Brain microvascular endothelial cell (primary cell): ENCODE results near the gene IL1RL2.

Experiments used
- DNase-seq: peaks from one replicate; pipeline ENCODE4 v3.0.0-alpha.2; 2020
- H3K27ac ChIP-seq: fragments of 250-450 bp; sonication (Bioruptor Pico); 2 replicates; pipeline ENCODE4 v1.5.1; 2020; ENCODE audit warnings: mild to moderate bottlenecking, moderate library complexity
- H3K27me3 ChIP-seq: fragments of 250-450 bp; sonication (Bioruptor Pico); replicated peaks from 2 replicates; pipeline ENCODE4 v1.5.1; 2020; ENCODE audit warnings: mild to moderate bottlenecking
- H3K36me3 ChIP-seq: fragments of 250-450 bp; sonication (Bioruptor Pico); replicated peaks from 2 replicates; pipeline ENCODE4 v1.5.1; 2020; ENCODE audit warnings: mild to moderate bottlenecking
- H3K4me3 ChIP-seq: 2 replicates; pipeline ENCODE4 v1.5.1; 2011; ENCODE audit warnings: low read depth, mild to moderate bottlenecking, control low read depth, low read length, moderate library complexity
- in situ Hi-C: cut with HindIII; loops from 2 replicates; pipeline ENCODE4 v1.10.0; 2017; ENCODE audit warnings: low sequenced_read_pairs, low pct_ligation_motif_present
- TF ChIP-seq, protein P1 (sequence below): IDR thresholded peaks from 2 replicates; pipeline ENCODE4 v1.5.1; 2011; ENCODE audit warnings: low read depth, mild to moderate bottlenecking, moderate library complexity, low read length, control low read depth, inconsistent platforms; ENCODE audit errors: missing control alignments

IL1RL2 gene

DNA sequence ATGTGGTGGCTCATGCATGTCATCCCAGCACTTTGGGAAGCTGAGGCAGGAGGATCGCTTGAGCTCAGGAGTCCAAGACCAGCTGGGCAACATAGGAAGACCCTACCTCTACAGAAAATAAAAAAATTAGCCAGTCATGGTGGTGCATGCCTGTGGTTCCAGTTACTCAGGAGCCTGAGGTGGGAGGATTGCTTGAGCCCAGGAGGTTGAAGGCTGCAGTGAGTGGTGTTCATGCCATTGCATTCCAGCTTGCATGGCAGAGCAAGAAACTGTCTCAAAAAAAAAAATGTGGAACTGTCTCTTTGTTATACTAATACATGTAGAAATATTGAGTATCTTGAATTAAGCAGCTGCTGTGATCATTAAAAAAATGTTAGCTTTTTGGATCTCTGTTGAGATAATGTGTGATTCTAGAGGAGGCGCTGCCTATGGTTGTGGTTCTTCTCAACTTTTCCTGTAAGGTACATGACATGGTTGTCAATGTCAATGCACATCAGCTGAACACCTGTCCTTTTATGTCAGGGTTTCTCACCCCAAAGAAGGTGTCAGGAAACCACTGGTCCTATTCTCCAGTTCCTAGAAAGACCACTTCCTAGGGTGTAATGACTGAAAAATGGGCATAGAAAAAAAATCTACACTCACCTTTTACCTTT is 89.9 kb downstream of the IL1RL2 start:
- Histone ChIP-seq H3K36me3 (no peaks in the 10 kb centered on the region), H3K4me3 (no peak overlapping the region), H3K27me3 (no peaks in the 10 kb centered on the region), H3K27ac (no peak overlapping the region)
- TF ChIP-seq, protein P1, sequence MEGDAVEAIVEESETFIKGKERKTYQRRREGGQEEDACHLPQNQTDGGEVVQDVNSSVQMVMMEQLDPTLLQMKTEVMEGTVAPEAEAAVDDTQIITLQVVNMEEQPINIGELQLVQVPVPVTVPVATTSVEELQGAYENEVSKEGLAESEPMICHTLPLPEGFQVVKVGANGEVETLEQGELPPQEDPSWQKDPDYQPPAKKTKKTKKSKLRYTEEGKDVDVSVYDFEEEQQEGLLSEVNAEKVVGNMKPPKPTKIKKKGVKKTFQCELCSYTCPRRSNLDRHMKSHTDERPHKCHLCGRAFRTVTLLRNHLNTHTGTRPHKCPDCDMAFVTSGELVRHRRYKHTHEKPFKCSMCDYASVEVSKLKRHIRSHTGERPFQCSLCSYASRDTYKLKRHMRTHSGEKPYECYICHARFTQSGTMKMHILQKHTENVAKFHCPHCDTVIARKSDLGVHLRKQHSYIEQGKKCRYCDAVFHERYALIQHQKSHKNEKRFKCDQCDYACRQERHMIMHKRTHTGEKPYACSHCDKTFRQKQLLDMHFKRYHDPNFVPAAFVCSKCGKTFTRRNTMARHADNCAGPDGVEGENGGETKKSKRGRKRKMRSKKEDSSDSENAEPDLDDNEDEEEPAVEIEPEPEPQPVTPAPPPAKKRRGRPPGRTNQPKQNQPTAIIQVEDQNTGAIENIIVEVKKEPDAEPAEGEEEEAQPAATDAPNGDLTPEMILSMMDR: no peak
- DNase-seq: no peak
- in situ Hi-C loops: no loop called here

DNA sequence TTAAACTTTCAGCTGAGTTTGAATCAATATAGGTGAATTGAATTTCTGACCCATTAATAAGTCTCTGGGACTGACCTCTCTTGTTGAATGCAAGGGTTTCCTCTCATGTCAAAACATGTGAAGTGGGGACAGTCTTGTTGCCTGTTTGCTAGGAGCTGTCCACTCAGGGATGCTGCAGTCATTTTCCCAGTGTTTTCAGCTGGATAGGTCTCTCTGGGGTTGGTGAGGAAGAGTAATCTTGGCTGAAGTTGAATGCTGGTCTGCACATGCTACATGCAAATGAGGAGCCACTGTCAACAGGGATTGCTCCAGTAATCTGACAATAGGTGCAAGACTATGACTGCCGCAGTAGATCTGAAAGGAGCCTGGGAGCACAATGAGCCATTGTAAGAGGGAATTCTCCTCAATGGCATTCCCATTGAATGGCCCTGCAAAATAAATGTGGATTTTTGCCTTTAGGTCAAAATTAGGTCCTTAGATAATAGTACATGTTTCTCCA is 90.4 kb downstream of the IL1RL2 start:
- no peaks in the 10 kb centered on the region for H3K27me3 ChIP-seq
- in situ Hi-C loops: no loop called here
- TF ChIP-seq, protein P1: no peak
- H3K36me3 ChIP-seq: no peaks in the 10 kb centered on the region
- no peak overlapping the region for H3K27ac ChIP-seq
- DNase-seq: no peak
- H3K4me3 ChIP-seq: no peak overlapping the region

DNA sequence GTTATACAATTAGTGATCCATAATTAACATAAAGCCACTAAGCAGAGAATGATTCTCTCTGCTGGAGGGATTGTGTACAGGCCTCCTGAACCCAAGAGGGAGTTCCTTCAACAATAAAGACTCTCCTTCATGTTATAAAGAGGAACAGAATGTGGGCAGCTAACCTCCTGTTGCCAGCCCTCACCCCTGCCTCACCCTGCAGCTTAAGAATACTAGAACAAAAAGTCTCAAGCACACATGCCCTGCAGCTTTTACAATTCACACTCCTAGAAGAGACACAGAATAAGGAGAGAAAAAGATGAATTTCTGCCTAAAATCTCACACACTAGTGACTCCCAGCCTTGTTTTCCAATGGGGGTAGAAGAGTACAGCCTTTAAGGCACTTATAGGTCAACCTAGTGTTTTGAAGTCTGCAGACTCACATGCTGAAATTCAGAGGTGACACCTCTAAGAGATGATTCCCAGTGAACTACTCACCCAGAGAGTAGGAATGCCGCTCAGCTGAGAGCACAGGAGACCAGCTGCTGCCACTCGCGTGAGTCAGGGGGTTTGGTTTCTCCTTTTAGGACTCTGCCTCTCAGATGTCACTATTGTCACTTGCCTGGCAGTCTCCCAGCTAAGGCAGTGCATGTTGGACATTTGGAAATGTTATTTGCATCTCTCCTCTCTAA is 92.0 kb downstream of the IL1RL2 start:
- TF ChIP-seq, protein P1: no peak
- Histone ChIP-seq H3K36me3 (no peaks in the 10 kb centered on the region), H3K27me3 (no peaks in the 10 kb centered on the region), H3K4me3 (no peak overlapping the region), H3K27ac (no peak overlapping the region)
- DNase-seq: no peak
- in situ Hi-C loops: no loop called here

DNA sequence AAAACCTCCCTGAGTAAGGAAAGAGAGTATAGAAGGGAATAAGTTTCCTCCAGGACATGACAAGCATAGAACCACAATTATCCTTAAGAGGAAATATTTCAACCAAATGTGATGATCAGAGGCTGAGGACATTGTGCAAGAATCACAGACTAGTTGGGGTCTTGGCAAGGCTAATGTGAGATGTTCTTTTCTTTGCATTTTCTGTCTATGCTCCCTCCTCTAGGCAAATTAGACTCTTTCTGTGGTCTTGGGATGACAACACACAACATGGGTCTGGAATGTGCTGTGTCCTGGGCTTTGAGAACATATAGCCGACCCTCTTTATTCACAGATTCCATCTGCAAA is 92.5 kb downstream of the IL1RL2 start:
- no peak overlapping the region for H3K4me3 ChIP-seq
- TF ChIP-seq, protein P1: no peak
- no peak for DNase-seq
- no peaks in the 10 kb centered on the region for H3K27me3 ChIP-seq
- no peaks in the 10 kb centered on the region for H3K36me3 ChIP-seq
- no peak overlapping the region for H3K27ac ChIP-seq
- in situ Hi-C loops: no loop called here

DNA sequence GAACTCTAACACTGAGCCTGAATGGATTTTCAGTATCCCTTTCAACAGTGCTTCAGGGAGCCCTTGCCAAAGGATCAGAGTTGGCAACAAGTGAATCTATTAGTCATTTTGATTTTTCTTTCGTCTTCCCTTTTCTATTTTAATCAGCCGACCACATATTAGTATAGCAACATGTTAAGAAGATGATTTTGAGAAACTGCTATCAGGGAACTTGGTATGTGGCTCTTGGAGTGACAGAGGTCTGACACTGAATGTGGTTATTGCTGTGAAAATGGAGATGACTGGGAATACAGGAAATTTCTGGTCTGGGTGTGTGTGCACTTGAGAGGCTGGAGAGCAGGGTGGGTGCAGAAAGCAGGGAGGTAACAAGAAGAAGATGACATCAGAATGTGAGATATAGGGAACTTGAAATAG is 95.9 kb downstream of the IL1RL2 start:
- no peak overlapping the region for H3K4me3 ChIP-seq
- no peak overlapping the region for H3K27ac ChIP-seq
- H3K27me3 ChIP-seq: no peaks in the 10 kb centered on the region
- in situ Hi-C loops: no loop called here
- TF ChIP-seq, protein P1: no peak
- H3K36me3 ChIP-seq: no peaks in the 10 kb centered on the region
- DNase-seq: no peak
